ENCODE data around the gene HYAL3. TPM values are rescaled to one million over a fixed set of nuclear protein-coding genes. Genes with fewer than 3 reads are reported as not detected.

Gene HYAL3
- total and polyA plus RNA-seq, 7 donors, result 0.60 to 8.3 (median 3.3) TPM

- no peak overlapping the region for H3K4me3 ChIP-seq
- H3K9me3 ChIP-seq, result no peaks in the 10 kb centered on the region
- 85 to 87% methylated on average over 11 of the region's 11 CpGs for WGBS, 2 donors
- H3K27ac ChIP-seq, result peak overlapping the region in 1 of 4 donors; percentile 92
- no peak for DNase-seq
- peaks cover 0 to 51% (median 39%) of the 10 kb centered on the region in 4 donors for H3K4me1 ChIP-seq
- TF ChIP-seq EP300 (IDR thresholded peaks at IDR 0.05) (no peak), POLR2A (IDR thresholded peaks at IDR 0.05) (no peak), POLR2AphosphoS5 (IDR thresholded peaks at IDR 0.05) (no peak)
- TF ChIP-seq, protein P1, sequence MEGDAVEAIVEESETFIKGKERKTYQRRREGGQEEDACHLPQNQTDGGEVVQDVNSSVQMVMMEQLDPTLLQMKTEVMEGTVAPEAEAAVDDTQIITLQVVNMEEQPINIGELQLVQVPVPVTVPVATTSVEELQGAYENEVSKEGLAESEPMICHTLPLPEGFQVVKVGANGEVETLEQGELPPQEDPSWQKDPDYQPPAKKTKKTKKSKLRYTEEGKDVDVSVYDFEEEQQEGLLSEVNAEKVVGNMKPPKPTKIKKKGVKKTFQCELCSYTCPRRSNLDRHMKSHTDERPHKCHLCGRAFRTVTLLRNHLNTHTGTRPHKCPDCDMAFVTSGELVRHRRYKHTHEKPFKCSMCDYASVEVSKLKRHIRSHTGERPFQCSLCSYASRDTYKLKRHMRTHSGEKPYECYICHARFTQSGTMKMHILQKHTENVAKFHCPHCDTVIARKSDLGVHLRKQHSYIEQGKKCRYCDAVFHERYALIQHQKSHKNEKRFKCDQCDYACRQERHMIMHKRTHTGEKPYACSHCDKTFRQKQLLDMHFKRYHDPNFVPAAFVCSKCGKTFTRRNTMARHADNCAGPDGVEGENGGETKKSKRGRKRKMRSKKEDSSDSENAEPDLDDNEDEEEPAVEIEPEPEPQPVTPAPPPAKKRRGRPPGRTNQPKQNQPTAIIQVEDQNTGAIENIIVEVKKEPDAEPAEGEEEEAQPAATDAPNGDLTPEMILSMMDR (IDR thresholded peaks at IDR 0.05), result no peak
- intact Hi-C loops (cut with DNase I), result loop anchor here (5.0 to 10.0 kb wide), 2 partner anchors 63 to 1059 kb away; partner anchors contain the start of gene MANF
- H3K36me3 ChIP-seq, result peaks cover 9 to 32% (median 14%) of the 10 kb centered on the region in 4 donors
- no peaks in the 10 kb centered on the region for H3K27me3 ChIP-seq
Observed at GRCh38 chr3:50325497-50326181, 26.4 kb upstream of the HYAL3 start.

GRCh38 chr3:50325113-50325480, 25.9 kb upstream of the HYAL3 start:
- H3K4me3 ChIP-seq, result no peak overlapping the region
- peaks cover 0 to 57% (median 45%) of the 10 kb centered on the region in 4 donors for H3K4me1 ChIP-seq
- no peaks in the 10 kb centered on the region for H3K9me3 ChIP-seq
- intact Hi-C loops (cut with DNase I), result loop anchor here (5.0 to 10.0 kb wide), 2 partner anchors 63 to 1060 kb away; partner anchors contain the start of gene MANF
- H3K27me3 ChIP-seq, result no peaks in the 10 kb centered on the region
- no peak for TF ChIP-seq EP300 (IDR thresholded peaks at IDR 0.05)
- TF ChIP-seq POLR2A (IDR thresholded peaks at IDR 0.05), result no peak
- TF ChIP-seq POLR2AphosphoS5 (IDR thresholded peaks at IDR 0.05), result no peak
- TF ChIP-seq, protein P1 (IDR thresholded peaks at IDR 0.05), result no peak
- peaks cover 4 to 27% (median 9%) of the 10 kb centered on the region in 4 donors for H3K36me3 ChIP-seq
- WGBS, 2 donors, result 87 to 96% methylated on average over 2 of the region's 2 CpGs
- peak overlapping the region; percentile 88 to 92 (median 92) for H3K27ac ChIP-seq
- no peak for DNase-seq

- peaks cover 0 to 25% (median 6%) of the 10 kb centered on the region in 4 donors for H3K36me3 ChIP-seq
- H3K27me3 ChIP-seq, result no peaks in the 10 kb centered on the region
- no peak for TF ChIP-seq POLR2AphosphoS5 (IDR thresholded peaks at IDR 0.05)
- TF ChIP-seq, protein P1 (IDR thresholded peaks at IDR 0.05), result peak; percentile 46 to 89 (median 84)
- TF ChIP-seq POLR2A (IDR thresholded peaks at IDR 0.05), result no peak
- 51 to 61% methylated on average over 4 of the region's 4 CpGs for WGBS, 2 donors
- DNase-seq, result no peak
- H3K4me3 ChIP-seq, result no peak overlapping the region
- H3K9me3 ChIP-seq, result no peaks in the 10 kb centered on the region
- H3K27ac ChIP-seq, result peak overlapping the region; percentile 88 to 92 (median 92)
- H3K4me1 ChIP-seq, result peaks cover 0 to 63% (median 50%) of the 10 kb centered on the region in 4 donors
- intact Hi-C loops (cut with DNase I), result loop anchor here (5.0 to 10.0 kb wide), 3 partner anchors 62 to 1060 kb away; partner anchors contain the start of genes GNAT1 and MANF
Observed at GRCh38 chr3:50324351-50325112, 25.3 kb upstream of the HYAL3 start.

- intact Hi-C loops (cut with DNase I), result loop anchor here (5.0 to 10.0 kb wide), 2 partner anchors 131 to 1061 kb away; partner anchors contain the start of genes GNAT1 and MANF
- Histone ChIP-seq H3K4me1 (peaks cover 0 to 68% (median 56%) of the 10 kb centered on the region in 4 donors), H3K36me3 (peaks cover 0 to 31% (median 4%) of the 10 kb centered on the region in 4 donors), H3K27ac (peak overlapping the region; percentile 88 to 92 (median 92)), H3K27me3 (no peaks in the 10 kb centered on the region), H3K4me3 (no peak overlapping the region), H3K9me3 (no peaks in the 10 kb centered on the region)
- WGBS, 2 donors, result 63 to 73% methylated on average over 5 of the region's 5 CpGs
- no peak for DNase-seq
- TF ChIP-seq EP300 (IDR thresholded peaks at IDR 0.05) (no peak), POLR2AphosphoS5 (IDR thresholded peaks at IDR 0.05) (peak; percentile 20 to 50 (median 48)), POLR2A (IDR thresholded peaks at IDR 0.05) (no peak)
Observed at GRCh38 chr3:50323614-50324199, 24.5 kb upstream of the HYAL3 start.

Data from sigmoid colon (tissue), 7 donors.